ENCODE measurements around the gene SPEM3.
A peak's percentile ranks its signal among the peaks of the same experiment; 100 is the strongest.

SPEM3 gene

DNA sequence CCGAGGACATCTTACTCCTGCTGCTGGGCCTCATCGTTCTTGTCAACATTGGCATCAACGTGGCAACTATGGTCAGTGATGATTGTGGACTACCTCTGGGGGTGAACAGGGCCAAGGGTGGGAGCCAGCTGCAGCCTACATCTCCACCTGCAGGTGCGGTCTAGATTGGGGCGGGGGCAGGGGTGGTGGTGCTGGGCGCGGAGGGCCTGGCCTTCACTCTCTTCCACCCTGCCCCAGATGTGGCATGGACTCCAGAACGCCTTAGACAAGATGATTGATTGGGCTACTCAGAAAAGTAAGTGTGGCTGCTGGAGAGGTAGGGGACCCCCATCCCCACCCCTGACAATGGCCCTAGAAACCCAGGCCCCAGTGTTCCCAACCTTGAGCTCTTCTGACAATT is 2.9 kb upstream of the SPEM3 start:
- Histone ChIP-seq H3K27me3 (ENCODE audit: insufficient read depth, low read length) (no peaks in the 10 kb centered on the region), H3K9me3 (ENCODE audit: insufficient read depth, low read depth, low read length) (no peaks in the 10 kb centered on the region), H3K27ac (ENCODE audit: low read depth, low read length) (no peak overlapping the region), H3K9ac (ENCODE audit: low read depth, low read length) (no peak overlapping the region), H3K4me3 (ENCODE audit: low read length) (no peak overlapping the region), H3K4me1 (ENCODE audit: insufficient read depth, low read length) (no peaks in the 10 kb centered on the region), H3K36me3 (ENCODE audit: insufficient read depth, low read length) (no peaks in the 10 kb centered on the region)
- WGBS, result 87% methylated on average over 8 of the region's 8 CpGs

DNA sequence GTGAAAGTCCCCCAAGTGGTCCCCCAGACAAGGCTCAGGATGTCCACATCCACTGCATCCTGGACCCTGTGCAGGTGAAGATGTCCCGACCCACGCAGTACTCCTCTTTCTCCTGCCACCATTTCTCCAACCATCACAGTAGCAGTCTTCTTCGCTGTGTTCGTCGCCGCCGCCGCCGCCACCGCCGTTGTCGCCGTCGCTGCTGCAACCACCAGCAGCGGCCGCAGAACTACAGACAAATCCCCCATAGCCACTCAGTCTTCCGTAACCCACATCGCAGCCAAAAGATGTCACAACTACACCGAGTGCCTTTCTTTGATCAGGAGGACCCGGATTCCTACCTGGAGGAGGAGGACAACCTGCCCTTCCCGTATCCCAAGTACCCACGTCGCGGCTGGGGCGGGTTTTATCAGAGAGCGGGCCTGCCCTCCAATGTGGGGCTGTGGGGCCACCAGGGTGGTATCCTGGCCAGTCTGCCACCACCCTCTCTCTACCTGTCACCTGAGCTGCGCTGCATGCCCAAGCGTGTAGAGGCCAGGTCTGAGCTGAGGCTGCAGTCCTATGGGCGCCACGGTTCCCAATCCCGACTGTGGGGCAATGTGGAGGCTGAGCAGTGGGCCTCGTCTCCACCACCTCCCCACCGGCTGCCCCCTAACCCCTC is 2.3 kb upstream of the SPEM3 start:
- Histone ChIP-seq H3K9ac (ENCODE audit: low read depth, low read length) (no peak overlapping the region), H3K9me3 (ENCODE audit: insufficient read depth, low read depth, low read length) (no peaks in the 10 kb centered on the region), H3K4me1 (ENCODE audit: insufficient read depth, low read length) (no peaks in the 10 kb centered on the region), H3K27me3 (ENCODE audit: insufficient read depth, low read length) (no peaks in the 10 kb centered on the region), H3K4me3 (ENCODE audit: low read length) (no peak overlapping the region), H3K36me3 (ENCODE audit: insufficient read depth, low read length) (no peaks in the 10 kb centered on the region), H3K27ac (ENCODE audit: low read depth, low read length) (no peak overlapping the region)
- WGBS, result 96% methylated on average over 33 of the region's 33 CpGs

DNA sequence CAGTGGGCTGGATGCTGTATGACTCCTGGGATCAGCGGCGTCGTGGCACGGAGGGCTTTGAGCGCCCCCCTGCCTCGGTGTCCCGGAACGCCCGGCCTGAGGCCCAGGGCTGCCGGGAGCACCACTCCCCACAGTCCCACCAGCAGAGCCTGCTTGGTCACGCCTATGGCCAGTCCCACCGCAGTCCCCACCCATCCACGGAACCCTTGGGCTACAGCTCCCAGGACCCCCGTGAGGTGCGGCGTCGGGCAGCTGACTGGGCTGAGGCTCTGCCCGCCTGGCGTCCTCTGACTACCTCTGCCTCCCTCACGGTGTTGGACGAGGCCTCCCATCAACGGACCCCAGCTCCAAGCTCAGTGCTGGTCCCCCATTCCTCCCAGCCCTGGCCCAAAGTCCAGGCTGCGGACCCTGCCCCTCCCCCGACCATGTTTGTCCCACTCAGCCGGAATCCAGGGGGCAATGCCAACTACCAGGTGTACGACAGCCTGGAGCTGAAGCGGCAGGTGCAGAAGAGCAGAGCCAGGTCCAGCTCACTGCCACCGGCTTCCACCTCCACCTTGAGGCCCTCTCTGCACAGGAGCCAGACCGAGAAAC is 1.7 kb upstream of the SPEM3 start:
- Histone ChIP-seq H3K9ac (ENCODE audit: low read depth, low read length) (no peak overlapping the region), H3K36me3 (ENCODE audit: insufficient read depth, low read length) (no peaks in the 10 kb centered on the region), H3K9me3 (ENCODE audit: insufficient read depth, low read depth, low read length) (no peaks in the 10 kb centered on the region), H3K4me3 (ENCODE audit: low read length) (no peak overlapping the region), H3K27me3 (ENCODE audit: insufficient read depth, low read length) (no peaks in the 10 kb centered on the region), H3K27ac (ENCODE audit: low read depth, low read length) (no peak overlapping the region), H3K4me1 (ENCODE audit: insufficient read depth, low read length) (no peaks in the 10 kb centered on the region)
- 95% methylated on average over 29 of the region's 29 CpGs for WGBS

DNA sequence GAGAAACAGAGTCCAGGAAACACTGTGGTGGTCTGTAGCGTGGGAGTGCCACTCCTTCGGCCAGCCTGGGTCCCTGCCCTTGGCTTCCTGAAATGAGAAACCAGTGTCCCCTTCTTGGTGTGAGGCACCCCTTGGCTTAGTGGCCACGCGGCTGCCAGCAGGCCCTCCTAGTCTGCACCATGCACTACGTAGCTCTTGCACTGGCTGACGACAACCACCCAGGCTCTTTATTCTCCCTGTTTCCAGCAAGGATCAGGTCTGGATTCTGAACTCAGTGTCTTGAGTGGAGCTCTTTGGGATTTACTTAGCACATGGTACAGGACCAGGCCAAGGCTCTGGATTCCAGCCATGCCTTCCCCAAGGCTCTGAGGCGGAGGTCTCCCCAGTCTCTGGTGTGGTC is 1.1 kb upstream of the SPEM3 start:
- Histone ChIP-seq H3K4me1 (ENCODE audit: insufficient read depth, low read length) (no peaks in the 10 kb centered on the region), H3K9me3 (ENCODE audit: insufficient read depth, low read depth, low read length) (no peaks in the 10 kb centered on the region), H3K9ac (ENCODE audit: low read depth, low read length) (no peak overlapping the region), H3K36me3 (ENCODE audit: insufficient read depth, low read length) (no peaks in the 10 kb centered on the region), H3K4me3 (ENCODE audit: low read length) (no peak overlapping the region), H3K27ac (ENCODE audit: low read depth, low read length) (no peak overlapping the region), H3K27me3 (ENCODE audit: insufficient read depth, low read length) (no peaks in the 10 kb centered on the region)
- 89% methylated on average over 7 of the region's 7 CpGs for WGBS

DNA sequence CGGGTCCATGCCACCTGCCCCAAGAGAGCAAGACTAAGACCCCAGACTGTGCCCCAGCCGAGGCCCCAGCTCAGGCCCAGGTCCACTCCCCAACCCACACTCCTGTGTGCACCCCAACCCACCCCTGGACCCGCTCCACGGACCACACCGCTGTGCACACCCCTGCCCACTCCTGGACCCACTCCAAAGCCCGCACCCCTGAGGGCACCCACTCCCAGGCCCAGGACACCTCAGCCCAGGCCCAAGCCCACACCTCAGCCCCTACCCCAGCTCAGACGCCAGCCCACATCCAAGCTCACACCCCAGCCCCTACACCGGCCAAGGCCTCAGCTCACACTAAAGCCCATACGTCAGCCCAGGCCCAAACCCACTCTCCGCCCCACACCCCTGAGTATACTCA is 1.1 kb downstream of the SPEM3 start:
- no peak overlapping the region for H3K4me3 ChIP-seq (ENCODE audit: low read length)
- 92% methylated on average over 10 of the region's 10 CpGs for WGBS
- no peak overlapping the region for H3K9ac ChIP-seq (ENCODE audit: low read depth, low read length)

DNA sequence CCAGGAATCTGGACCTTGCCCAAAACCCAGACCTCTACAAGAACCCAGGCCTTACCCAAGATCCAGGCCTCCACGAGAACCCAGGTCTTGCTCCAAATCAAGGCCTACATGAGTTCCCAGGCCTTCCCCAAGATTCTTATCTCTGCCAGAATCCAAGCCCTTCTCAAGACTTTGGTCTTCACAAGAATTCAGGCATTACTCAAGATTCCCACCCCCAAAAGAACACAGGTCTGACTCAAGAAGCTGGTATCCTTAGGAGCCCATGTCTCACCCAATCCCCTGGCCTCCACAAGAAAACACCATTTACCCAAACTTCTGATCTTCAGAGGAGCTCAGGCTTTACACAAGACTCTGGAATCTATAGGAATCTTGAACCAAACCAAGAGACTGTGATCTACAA is 2.6 kb downstream of the SPEM3 start:
- Histone ChIP-seq H3K27me3 (ENCODE audit: insufficient read depth, low read length) (peaks cover 4% of the 10 kb centered on the region; the same call in 1 of the 2 replicates), H3K27ac (ENCODE audit: low read depth, low read length) (no peak overlapping the region), H3K9ac (ENCODE audit: low read depth, low read length) (no peak overlapping the region), H3K4me1 (ENCODE audit: insufficient read depth, low read length) (no peaks in the 10 kb centered on the region), H3K36me3 (ENCODE audit: insufficient read depth, low read length) (no peaks in the 10 kb centered on the region), H3K9me3 (ENCODE audit: insufficient read depth, low read depth, low read length) (no peaks in the 10 kb centered on the region), H3K4me3 (ENCODE audit: low read length) (no peak overlapping the region)
- WGBS, result 95% methylated on average over 1 of the region's 1 CpG

More for the DNA sequence above, 1.1 kb downstream of the SPEM3 start:
- no peaks in the 10 kb centered on the region for H3K36me3 ChIP-seq (ENCODE audit: insufficient read depth, low read length)
- no peak overlapping the region for H3K27ac ChIP-seq (ENCODE audit: low read depth, low read length)
- no peaks in the 10 kb centered on the region for H3K9me3 ChIP-seq (ENCODE audit: insufficient read depth, low read depth, low read length)
- no peaks in the 10 kb centered on the region for H3K4me1 ChIP-seq (ENCODE audit: insufficient read depth, low read length)
- H3K27me3 ChIP-seq (ENCODE audit: insufficient read depth, low read length), result no peaks in the 10 kb centered on the region

DNA sequence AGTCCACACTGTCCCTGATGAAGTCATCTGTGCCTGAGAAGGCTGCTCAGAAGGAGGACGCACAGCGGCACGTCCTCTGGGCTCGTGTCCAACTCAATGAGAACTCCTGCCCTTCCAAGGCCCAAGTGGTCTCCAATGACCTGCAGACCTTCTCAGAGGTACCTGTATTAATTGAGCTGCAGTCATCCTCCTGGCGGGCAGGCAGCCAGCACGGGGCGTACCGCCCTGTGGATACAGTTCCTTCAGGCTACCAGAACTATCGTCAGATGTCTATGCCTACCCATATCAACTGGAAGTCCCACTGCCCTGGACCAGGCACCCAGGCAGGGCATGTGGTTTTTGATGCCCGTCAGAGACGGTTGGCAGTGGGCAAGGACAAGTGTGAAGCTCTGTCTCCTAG is 3.6 kb downstream of the SPEM3 start:
- H3K9ac ChIP-seq (ENCODE audit: low read depth, low read length), result no peak overlapping the region
- 94% methylated on average over 11 of the region's 11 CpGs for WGBS
- H3K36me3 ChIP-seq (ENCODE audit: insufficient read depth, low read length), result no peaks in the 10 kb centered on the region
- H3K4me3 ChIP-seq (ENCODE audit: low read length), result no peak overlapping the region
- no peaks in the 10 kb centered on the region for H3K9me3 ChIP-seq (ENCODE audit: insufficient read depth, low read depth, low read length)
- peaks cover 8% of the 10 kb centered on the region; the same call in 1 of the 2 replicates for H3K27me3 ChIP-seq (ENCODE audit: insufficient read depth, low read length)
- H3K4me1 ChIP-seq (ENCODE audit: insufficient read depth, low read length), result no peaks in the 10 kb centered on the region
- no peak overlapping the region for H3K27ac ChIP-seq (ENCODE audit: low read depth, low read length)

DNA sequence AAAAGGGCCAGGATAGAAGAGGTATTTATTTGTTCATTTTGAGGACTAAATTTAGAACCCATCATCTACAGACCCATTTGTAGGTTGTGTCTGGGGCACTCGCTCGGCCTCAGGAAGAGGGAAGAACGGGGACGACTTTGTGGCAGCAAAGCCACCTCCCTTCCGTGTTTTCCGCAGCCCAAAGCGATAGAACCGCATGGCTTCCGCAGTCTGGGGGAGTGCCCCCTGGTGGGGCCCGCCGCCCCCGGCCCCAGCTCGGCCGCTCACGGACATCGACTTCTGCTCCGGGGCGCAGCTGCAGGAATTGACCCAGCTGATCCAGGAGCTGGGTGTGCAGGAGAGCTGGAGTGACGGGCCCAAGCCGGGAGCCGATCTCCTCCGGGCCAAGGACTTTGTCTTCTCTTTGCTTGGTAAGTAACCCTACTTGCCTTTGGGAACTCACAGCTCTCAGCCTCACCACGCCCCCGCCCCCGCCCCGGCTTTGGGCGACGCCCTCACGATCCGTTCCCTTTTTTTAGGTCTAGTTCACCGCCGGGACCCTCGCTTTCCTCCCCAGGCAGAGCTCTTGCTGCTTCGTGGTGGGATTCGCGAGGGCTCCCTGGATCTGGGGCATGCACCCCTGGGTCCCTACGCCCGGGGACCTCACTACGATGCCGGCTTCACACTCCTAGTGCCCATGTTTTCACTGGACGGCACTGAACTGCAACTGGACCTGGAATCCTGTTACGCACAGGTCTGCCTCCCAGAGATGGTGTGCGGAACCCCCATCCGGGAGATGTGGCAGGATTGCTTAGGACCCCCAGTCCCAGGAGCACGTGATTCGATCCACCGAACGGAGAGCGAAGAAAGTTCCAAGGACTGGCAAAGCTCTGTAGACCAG is 7.3 kb downstream of the SPEM3 start:
- H3K9ac ChIP-seq (ENCODE audit: low read depth, low read length), result peak overlapping the region; percentile 50
- peak overlapping the region; percentile 95 for H3K4me3 ChIP-seq (ENCODE audit: low read length)
- peak overlapping the region; percentile 60; the same call in 1 of the 2 replicates for H3K27ac ChIP-seq (ENCODE audit: low read depth, low read length)
- H3K27me3 ChIP-seq (ENCODE audit: insufficient read depth, low read length), result peaks cover 34% of the 10 kb centered on the region
- peaks cover 8% of the 10 kb centered on the region for H3K4me1 ChIP-seq (ENCODE audit: insufficient read depth, low read length)
- WGBS, result 3% methylated on average over 49 of the region's 49 CpGs
- H3K36me3 ChIP-seq (ENCODE audit: insufficient read depth, low read length), result no peaks in the 10 kb centered on the region
- H3K9me3 ChIP-seq (ENCODE audit: insufficient read depth, low read depth, low read length), result no peaks in the 10 kb centered on the region

DNA sequence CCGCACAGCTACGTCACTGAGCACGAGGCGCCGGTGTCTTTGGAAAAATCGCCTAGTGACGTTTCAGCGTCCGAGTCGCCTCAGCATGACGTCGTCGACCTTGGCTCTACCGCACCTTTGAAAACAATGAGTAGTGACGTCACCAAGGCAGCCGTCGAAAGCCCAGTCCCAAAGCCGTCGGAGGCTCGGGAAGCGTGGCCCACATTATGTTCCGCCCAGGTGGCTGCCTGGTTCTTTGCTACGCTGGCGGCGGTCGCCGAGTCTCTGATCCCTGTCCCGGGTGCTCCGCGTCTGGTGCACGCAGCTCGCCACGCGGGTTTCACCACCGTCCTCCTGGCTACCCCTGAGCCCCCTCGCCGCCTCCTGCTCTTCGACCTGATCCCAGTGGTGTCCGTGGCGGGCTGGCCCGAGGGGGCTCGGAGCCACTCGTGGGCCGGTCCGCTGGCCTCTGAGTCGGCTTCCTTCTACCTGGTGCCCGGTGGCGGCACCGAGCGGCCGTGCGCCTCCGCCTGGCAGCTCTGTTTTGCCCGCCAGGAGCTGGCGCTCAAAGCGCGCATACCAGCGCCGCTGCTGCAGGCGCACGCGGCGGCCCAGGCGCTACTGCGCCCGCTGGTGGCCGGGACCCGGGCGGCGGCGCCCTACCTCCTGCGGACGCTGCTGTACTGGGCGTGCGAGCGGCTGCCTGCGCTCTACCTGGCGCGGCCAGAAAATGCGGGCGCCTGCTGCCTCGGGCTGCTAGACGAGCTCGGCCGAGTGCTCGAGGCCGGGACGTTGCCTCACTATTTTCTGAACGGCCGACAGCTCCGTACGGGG is 8.1 kb downstream of the SPEM3 start:
- peak overlapping the region; percentile 53; the same call in 1 of the 2 replicates for H3K27ac ChIP-seq (ENCODE audit: low read depth, low read length)

DNA sequence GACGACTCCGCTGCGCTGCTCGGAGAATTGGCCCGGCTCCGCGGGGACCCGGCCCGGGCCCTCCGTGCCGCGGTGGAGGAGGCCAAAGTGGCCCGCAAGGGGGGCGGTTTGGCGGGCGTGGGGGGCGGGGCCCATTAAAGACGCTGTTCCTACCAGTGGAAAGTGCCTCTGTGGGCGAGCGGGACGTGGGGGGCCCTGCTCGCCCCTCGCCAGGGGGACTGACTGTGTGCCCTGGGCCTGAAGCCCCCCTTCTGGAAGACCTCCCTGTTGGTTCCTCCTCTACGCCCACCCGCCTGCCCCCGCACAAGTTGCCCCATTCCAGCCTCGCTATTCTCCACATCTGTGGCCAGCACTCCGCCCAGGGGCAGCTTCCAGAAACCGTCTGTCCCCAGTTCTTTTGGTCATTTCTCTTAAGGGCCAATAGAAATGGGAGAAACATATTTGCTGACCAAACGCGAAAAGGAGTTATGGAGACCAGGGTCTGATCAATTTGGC is 8.8 kb downstream of the SPEM3 start:
- WGBS, result 7% methylated on average over 31 of the region's 31 CpGs
- H3K4me3 ChIP-seq (ENCODE audit: low read length), result peak overlapping the region; percentile 95
- H3K9me3 ChIP-seq (ENCODE audit: insufficient read depth, low read depth, low read length), result no peaks in the 10 kb centered on the region
- H3K4me1 ChIP-seq (ENCODE audit: insufficient read depth, low read length), result peaks cover 16% of the 10 kb centered on the region
- H3K9ac ChIP-seq (ENCODE audit: low read depth, low read length), result no peak overlapping the region
- no peaks in the 10 kb centered on the region for H3K36me3 ChIP-seq (ENCODE audit: insufficient read depth, low read length)
- H3K27ac ChIP-seq (ENCODE audit: low read depth, low read length), result no peak overlapping the region; the same call in 1 of the 2 replicates
- H3K27me3 ChIP-seq (ENCODE audit: insufficient read depth, low read length), result peaks cover 39% of the 10 kb centered on the region

More for the DNA sequence above, 8.1 kb downstream of the SPEM3 start:
- Histone ChIP-seq H3K36me3 (ENCODE audit: insufficient read depth, low read length) (no peaks in the 10 kb centered on the region), H3K4me3 (ENCODE audit: low read length) (peak overlapping the region; percentile 95), H3K4me1 (ENCODE audit: insufficient read depth, low read length) (peaks cover 16% of the 10 kb centered on the region), H3K9me3 (ENCODE audit: insufficient read depth, low read depth, low read length) (no peaks in the 10 kb centered on the region), H3K27me3 (ENCODE audit: insufficient read depth, low read length) (peaks cover 38% of the 10 kb centered on the region), H3K9ac (ENCODE audit: low read depth, low read length) (peak overlapping the region; percentile 58; the same call in 1 of the 2 replicates)
- WGBS, result 2% methylated on average over 92 of the region's 92 CpGs

Data from HUES64 (cell line).